ENCODE results near the gene KLF13.

KLF13 gene

GRCh38 chr15:31365655-31366127 lies 39.1 kb downstream of the KLF13 start:
- DNase-seq = no peak

GRCh38 chr15:31366169-31366734 lies 39.6 kb downstream of the KLF13 start:
- no peak for DNase-seq

GRCh38 chr15:31367021-31367729 lies 40.5 kb downstream of the KLF13 start:
- no peak for DNase-seq

DNA sequence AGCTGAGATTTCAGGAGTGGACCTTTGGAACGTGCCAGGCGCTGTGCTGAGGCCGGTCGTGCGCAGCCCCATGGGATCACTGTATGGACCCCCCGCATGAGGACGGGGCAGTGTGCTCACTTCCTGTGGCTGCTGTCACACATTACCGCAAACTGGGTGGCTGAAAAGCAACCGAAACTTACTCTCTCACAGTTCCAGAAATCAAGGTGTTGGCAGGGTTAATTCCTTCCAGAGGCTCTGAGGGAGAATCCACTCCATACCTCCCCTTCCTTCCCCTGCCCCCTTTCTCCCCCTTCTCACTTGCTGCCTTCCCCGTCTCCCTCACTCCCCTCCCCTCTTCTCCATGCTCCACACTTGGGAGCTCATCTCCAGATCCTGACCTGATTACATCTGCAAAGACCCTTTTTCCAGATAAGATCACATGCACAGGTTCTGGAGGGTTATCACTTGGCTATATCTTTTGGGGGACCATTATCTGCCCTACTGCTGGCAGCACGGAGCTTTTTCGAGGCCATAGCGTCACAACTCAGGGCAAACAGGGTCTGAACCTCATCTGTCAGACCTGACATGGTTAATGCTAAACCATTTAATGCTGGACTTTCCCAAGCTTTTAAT lies 41.2 kb downstream of the KLF13 start:
- DNase-seq = no peak

- no peak for DNase-seq
Measured at GRCh38 chr15:31369727-31370126, 43.1 kb downstream of the KLF13 start.

DNA sequence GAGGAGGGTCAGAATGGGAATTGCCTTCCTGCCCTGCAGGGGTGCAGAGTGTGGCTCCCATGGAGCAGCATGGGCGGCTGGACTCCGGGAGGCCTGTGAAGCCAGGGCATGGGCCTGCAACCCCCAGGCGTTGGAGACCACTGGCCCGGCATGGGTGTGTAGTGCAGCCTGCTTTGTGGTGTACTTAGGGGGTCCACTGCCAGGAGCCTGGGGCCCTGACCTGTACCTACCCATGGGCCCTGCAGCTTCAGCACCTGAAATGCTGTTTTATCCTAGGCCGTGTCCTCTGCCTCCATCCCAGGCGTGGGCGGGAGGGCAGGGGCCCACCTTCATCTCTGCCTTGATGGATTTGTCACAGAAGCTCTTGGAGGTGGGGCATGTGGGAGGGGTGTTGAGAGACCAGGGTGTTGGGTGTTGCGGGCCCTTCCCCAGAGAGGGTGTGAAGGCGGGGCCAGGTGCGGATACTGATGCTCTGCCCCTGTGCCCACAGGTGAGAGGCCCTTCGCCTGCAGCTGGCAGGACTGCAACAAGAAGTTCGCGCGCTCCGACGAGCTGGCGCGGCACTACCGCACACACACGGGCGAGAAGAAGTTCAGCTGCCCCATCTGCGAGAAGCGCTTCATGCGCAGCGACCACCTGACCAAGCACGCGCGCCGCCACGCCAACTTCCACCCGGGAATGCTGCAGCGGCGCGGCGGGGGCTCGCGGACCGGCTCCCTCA lies 45.0 kb downstream of the KLF13 start:
- no peak for DNase-seq

- no peak for DNase-seq
Measured at GRCh38 chr15:31372635-31373091, 46.0 kb downstream of the KLF13 start.

- no peak for DNase-seq
Measured at GRCh38 chr15:31373096-31373865, 46.6 kb downstream of the KLF13 start.

DNA sequence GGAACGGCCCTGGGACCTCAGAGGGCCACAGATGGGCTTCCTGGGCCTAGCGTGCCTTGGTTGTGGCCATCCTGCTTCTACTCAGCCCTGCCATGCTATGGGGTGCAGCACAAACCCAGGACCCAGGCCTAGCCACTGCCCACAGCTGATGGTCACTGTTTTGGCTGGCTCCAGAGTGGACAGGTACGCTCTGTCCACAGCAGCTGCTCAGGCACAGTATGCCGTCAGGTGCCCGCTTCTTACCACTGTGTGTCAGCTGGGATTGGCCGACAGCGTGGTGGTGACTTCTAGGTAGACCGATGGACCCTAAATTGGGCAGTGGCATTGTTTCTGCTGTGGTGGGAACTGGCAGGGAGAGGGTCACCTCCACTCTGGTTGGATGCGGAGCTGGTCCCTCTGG lies 47.3 kb downstream of the KLF13 start:
- DNase-seq = no peak

DNA sequence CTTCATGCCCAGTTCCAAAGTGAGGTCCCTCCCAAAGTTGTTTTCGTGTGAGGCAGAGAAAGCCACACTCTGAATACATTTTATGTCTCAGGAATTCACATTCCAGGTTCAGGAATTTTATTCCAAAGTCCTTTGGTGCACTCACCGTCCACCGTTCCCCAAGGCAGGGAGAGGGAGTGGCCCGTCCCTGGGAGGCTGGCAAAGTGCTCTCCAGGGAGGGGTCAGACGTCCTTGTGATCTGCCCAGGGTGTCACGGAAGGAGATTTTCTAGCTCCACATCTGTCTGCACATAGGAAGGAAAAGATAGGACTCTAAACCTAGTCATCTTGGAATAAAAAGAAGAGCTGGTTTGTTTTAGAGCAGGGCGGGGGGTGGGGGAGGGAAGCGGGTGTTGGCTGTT lies 47.9 kb downstream of the KLF13 start:
- no peak for DNase-seq

GRCh38 chr15:31374986-31375385 lies 48.4 kb downstream of the KLF13 start:
- DNase-seq = no peak

- no peak for DNase-seq
Measured at GRCh38 chr15:31375772-31376171, 49.1 kb downstream of the KLF13 start.

- DNase-seq = no peak
Measured at GRCh38 chr15:31376511-31376910, 49.9 kb downstream of the KLF13 start.

GRCh38 chr15:31377030-31377429 lies 50.4 kb downstream of the KLF13 start:
- DNase-seq = no peak

- no peak for DNase-seq
Measured at GRCh38 chr15:31378363-31378903, 51.8 kb downstream of the KLF13 start.

DNA sequence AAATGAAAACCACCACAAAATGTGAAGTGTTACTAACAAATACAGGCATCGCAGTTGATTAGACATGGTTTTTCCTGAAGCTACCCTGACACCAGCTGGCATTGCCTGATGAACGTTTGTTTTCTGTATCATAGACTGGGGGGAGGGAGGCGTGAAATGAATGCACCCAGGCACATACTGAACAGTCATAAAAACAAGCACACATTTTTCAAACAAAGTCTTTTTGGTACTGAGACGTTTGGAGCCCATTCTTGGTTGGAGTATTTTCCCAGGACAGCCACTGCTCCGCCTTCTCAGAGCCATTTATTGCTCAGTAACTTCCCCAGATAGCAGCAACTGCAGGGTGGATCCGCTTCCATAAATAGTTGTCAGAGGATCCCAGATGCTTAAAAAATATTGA lies 52.4 kb downstream of the KLF13 start:
- no peak for DNase-seq

GRCh38 chr15:31379577-31379976 lies 52.9 kb downstream of the KLF13 start:
- DNase-seq = no peak

- no peak for DNase-seq
Measured at GRCh38 chr15:31381801-31382712, 55.4 kb downstream of the KLF13 start.

GRCh38 chr15:31382713-31383045 lies 56.0 kb downstream of the KLF13 start:
- DNase-seq = no peak

DNA sequence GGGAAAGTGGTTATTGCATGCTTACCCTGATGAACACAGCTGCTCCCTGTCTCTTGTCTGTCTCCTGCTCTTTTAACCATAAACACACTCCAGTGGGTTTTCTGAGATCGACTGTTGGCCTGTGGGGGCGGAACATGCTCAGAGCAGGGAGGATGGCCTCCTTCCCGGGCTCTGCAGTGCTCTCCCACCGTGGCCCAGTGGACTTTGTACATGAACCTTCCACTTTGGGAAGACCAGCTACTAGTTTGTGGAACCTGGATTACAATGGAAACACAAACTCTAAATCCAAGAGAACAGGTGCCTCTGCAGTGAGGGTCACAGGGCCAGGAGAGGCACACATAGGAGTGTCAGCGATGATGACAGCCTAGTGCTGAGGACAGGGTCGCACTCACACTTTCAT lies 56.5 kb downstream of the KLF13 start:
- no peak for DNase-seq

DNA sequence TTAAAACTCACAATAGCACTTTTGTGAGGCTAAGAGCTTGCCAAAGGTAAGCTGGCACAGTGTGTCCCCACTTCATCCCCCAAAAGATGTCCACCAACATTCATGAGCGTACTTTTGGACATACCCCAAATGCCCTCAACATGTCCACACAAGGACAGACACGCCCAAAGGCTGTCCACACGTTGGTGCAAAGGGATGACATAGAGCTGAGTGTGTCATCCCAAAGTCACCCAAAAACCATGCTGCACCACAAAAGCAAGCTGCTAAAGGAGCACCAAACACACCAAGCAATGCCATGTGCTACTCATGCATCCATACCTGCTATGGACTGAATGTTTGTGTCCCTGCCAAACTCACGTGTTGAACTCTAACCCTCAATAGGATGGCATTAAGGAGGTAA lies 57.9 kb downstream of the KLF13 start:
- no peak for DNase-seq

- DNase-seq = no peak
Measured at GRCh38 chr15:31385736-31386135, 59.1 kb downstream of the KLF13 start.
